Measurements from ENCODE around the gene CST9. TPM values are rescaled to one million over a fixed set of nuclear protein-coding genes. Genes with fewer than 3 reads are reported as not detected.

The CST9 gene
- total and polyA plus RNA-seq, 2 of the 13 experiments (the other 11 are each of a cell fraction or from before 2014, with no cell fraction given), result 0.07 TPM; not detected in 1

DNA sequence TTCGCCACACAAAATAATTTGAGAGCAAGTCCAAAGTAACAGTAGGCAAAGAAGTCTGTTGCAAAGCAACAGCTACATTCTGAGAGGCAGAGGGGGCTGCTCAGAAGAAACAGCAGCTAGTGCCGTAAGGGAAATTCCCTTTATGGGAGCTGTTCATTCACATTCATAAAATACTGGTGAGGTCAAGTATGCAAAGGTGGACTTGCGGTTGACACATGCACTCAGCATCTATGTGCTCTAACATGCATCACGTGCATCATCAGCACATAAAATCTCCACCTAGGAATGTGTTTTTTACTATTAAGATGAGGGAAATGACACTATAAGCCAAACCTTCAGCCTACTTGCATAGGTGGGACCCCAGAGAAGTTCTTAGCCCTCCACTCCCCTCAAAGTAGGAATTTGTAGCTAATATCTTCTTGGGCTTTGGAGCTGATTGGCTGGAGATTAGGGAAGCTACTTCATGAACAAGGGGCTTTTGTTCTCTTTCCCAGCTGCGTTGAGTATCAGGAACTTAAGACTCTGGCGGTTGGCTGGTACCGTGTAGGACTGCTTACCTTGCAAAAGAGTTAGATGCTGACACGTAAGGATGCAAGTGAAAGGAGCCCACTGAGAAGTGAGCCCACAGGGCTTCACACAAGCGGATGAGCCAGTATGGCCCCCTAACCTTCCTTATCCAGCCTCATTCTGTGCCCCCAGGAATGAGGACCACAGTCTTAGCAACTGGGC lies 19.7 kb upstream of the CST9 start:
- intact Hi-C loops (cut with micrococcal nuclease; ENCODE audit: unreplicated experiment), result loop anchor here (5.0 kb wide), 1 partner anchor 37 kb away; no protein-coding TSS in a partner anchor
- WGBS (ENCODE audit: low lambda C conversion rate), result 31% methylated on average over 9 of the region's 9 CpGs

More for the DNA sequence above, 19.7 kb upstream of the CST9 start:
- no peak for FAIRE-seq
- Histone ChIP-seq H3K4me2 (ENCODE audit: low read depth, low read length) (no peak overlapping the region), H3K27me3 (ENCODE audit: control insufficient read depth in 1 of 2, insufficient read depth in 2 of 2, low read length in 2 of 2) (no peaks in the 10 kb centered on the region), H3K4me3 (replicated peaks in 1 of 3; ENCODE audit: insufficient read depth in 1 of 3, low read depth in 2 of 3, low read length in 3 of 3) (no peak overlapping the region), H3K79me2 (ENCODE audit: insufficient read depth, low read length) (no peaks in the 10 kb centered on the region), H3K27ac (ENCODE audit: extremely low read length, insufficient read depth, low read length) (no peak overlapping the region), H4K20me1 (ENCODE audit: insufficient read depth, low read length) (no peaks in the 10 kb centered on the region), H3K36me3 (replicated peaks in 1 of 2; ENCODE audit: control insufficient read depth in 1 of 2, insufficient read depth in 2 of 2, low read length in 2 of 2) (no peaks in the 10 kb centered on the region), H3K4me1 (ENCODE audit: insufficient read depth, low read length) (peaks cover 80% of the 10 kb centered on the region), H2AFZ (ENCODE audit: low read length) (no peak overlapping the region), H3K9ac (ENCODE audit: insufficient read depth, low read depth, low read length) (no peak overlapping the region), H3K9me3 (ENCODE audit: low read length) (no peaks in the 10 kb centered on the region)
- ATAC-seq, result no peak
- POLR2A ChIA-PET, result interaction anchor here (1.1 to 2.6 kb wide), 7 partner anchors 11 to 40 kb away, joined by 3 to 17 read pairs (median 7); partner anchors contain the start of gene CST3
- in situ Hi-C loops (cut with HindIII; ENCODE audit: extremely low pct_ligation_motif_present, low pct_unique_long_range_greater_than_20kb), result no loop called here
- DNase-seq (ENCODE audit: low spot score), result no peak
- TF ChIP-seq BHLHE40 (IDR thresholded peaks at IDR 0.05; ENCODE audit: low read length) (peak; percentile 63), MAFK (conservative IDR thresholded peaks at IDR 0.05 in 1 of 2, IDR thresholded peaks at IDR 0.05 in 1 of 2; ENCODE audit: low read length in 2 of 2) (peak; percentile 82 to 89), ZNF501 (CRISPR knock-in tag; IDR thresholded peaks at IDR 0.05) (no peak), KDM6A (CRISPR knock-in tag; IDR thresholded peaks at IDR 0.05; ENCODE audit: low read depth) (no peak), MAFF (IDR thresholded peaks at IDR 0.05; ENCODE audit: low read depth, low read length) (peak; percentile 85)
- TF ChIP-seq, protein P1, sequence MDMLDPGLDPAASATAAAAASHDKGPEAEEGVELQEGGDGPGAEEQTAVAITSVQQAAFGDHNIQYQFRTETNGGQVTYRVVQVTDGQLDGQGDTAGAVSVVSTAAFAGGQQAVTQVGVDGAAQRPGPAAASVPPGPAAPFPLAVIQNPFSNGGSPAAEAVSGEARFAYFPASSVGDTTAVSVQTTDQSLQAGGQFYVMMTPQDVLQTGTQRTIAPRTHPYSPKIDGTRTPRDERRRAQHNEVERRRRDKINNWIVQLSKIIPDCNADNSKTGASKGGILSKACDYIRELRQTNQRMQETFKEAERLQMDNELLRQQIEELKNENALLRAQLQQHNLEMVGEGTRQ (IDR thresholded peaks at IDR 0.05; ENCODE audit: low read depth, low read length), result 0 out of 2 replicates have a peak, but pooled peaks have one; percentile 6
- TF ChIP-seq, protein P1 (CRISPR knock-in tag; IDR thresholded peaks at IDR 0.05; ENCODE audit: borderline replicate concordance), result no peak
- CTCF ChIA-PET (ENCODE audit: low intra/inter-chr PET ratio, low total read pairs), result no interaction called here
- no TSS peak for BruUV-seq (replicated peaks)

Measured in HepG2 (cell line).